IMR-90 (cell line): ENCODE data around the gene TSKS. TPM values are rescaled to one million over a fixed set of nuclear protein-coding genes. Genes with fewer than 3 reads are reported as not detected.

Experiments used
- ATAC-seq: fragments of 200-7000 bp; cut with Tn5 transposase; 2 replicates; pipeline ENCODE4 v1.9.1; 2020; ENCODE audit warnings: low read depth, mild to moderate bottlenecking, moderate library complexity
- BruUV-seq: library from RNA; stranded (reverse); fragments of 400-500 nt; replicated peaks from 2 replicates; lab custom pipeline; 2021; lab: Mats Ljungman, UMichigan
- CTCF ChIA-PET: fragments of 300-600 bp; formaldehyde crosslinking; extraction: SDS; loops from one replicate; lab custom pipeline; 2021; ENCODE audit warnings: antibody characterized with exemption; lab: Yijun Ruan, JAX
- POLR2A ChIA-PET: fragments of 300-600 bp; sonication (Branson Sonifier 250); formaldehyde crosslinking; loops from one replicate; lab custom pipeline; 2022; ENCODE audit warnings: antibody characterized with exemption; ENCODE audit not compliant: unreplicated experiment; lab: Charles Lee
- DNase-seq: peaks from one replicate; pipeline ENCODE4 v3.0.0; 2013
- H2AFZ ChIP-seq: replicated peaks from 2 replicates; pipeline ENCODE3; 2013; ENCODE audit warnings: low read length, mild to moderate bottlenecking; ENCODE audit not compliant: poor library complexity
- H2AK5ac ChIP-seq: 2 replicates; pipeline ENCODE4 v1.6.1; 2013; ENCODE audit warnings: low read depth, low read length, inconsistent platforms
- H2AK9ac ChIP-seq: replicated peaks from 2 replicates; pipeline ENCODE3; 2013; ENCODE audit warnings: mild to moderate bottlenecking, low read depth, low read length, moderate library complexity; ENCODE audit not compliant: poor library complexity
- H2BK120ac ChIP-seq: 2 replicates; pipeline ENCODE4 v1.6.1; 2013; ENCODE audit warnings: low read depth, low read length, inconsistent platforms
- H2BK15ac ChIP-seq: 3 replicates; pipeline ENCODE4 v1.6.1; 2013; ENCODE audit warnings: low read depth, low read length, inconsistent platforms
- H2BK20ac ChIP-seq: 2 replicates; pipeline ENCODE4 v1.6.1; 2013; ENCODE audit warnings: low read depth, mild to moderate bottlenecking, inconsistent platforms, low read length, moderate library complexity
- H2BK5ac ChIP-seq: 2 replicates; pipeline ENCODE4 v1.6.1; 2013; ENCODE audit warnings: mild to moderate bottlenecking, low read depth, low read length, inconsistent platforms; ENCODE audit not compliant: poor library complexity, severe bottlenecking
- H3K14ac ChIP-seq: replicated peaks from 2 replicates; pipeline ENCODE4 v1.6.1; 2013; ENCODE audit warnings: low read depth, low read length, inconsistent platforms
- H3K18ac ChIP-seq: 2 replicates; pipeline ENCODE4 v1.6.1; 2013; ENCODE audit warnings: low read depth, low read length, control low read depth
- H3K23ac ChIP-seq: 2 replicates; pipeline ENCODE4 v1.6.1; 2013; ENCODE audit warnings: low read depth, low read length, inconsistent platforms
- H3K27ac ChIP-seq: 2 replicates; pipeline ENCODE4 v1.5.1; 2013; ENCODE audit warnings: mild to moderate bottlenecking, control low read depth, low read length; ENCODE audit not compliant: insufficient read depth
- H3K27me3 ChIP-seq: 2 replicates; pipeline ENCODE4 v1.6.1; 2013; ENCODE audit warnings: low read length; ENCODE audit not compliant: control insufficient read depth, insufficient read depth
- H3K36me3 ChIP-seq: 2 replicates; pipeline ENCODE4 v1.6.1; 2013; ENCODE audit warnings: low read length, mixed read lengths; ENCODE audit not compliant: control insufficient read depth, insufficient read depth
- H3K4ac ChIP-seq: 2 replicates; pipeline ENCODE4 v1.6.1; 2013; ENCODE audit warnings: low read depth, low read length, inconsistent platforms
- H3K4me1 ChIP-seq: 2 replicates; pipeline ENCODE4 v1.6.1; 2013; ENCODE audit warnings: low read length, mixed read lengths; ENCODE audit not compliant: control insufficient read depth, insufficient read depth
- H3K4me2 ChIP-seq: 2 replicates; pipeline ENCODE4 v1.6.1; 2013; ENCODE audit warnings: low read depth, mild to moderate bottlenecking, control low read depth, low read length, moderate library complexity
- H3K4me3 ChIP-seq: 2 replicates; pipeline ENCODE4 v1.5.1; 2013; ENCODE audit warnings: low read depth, mild to moderate bottlenecking, control low read depth, low read length, moderate library complexity; ENCODE audit not compliant: insufficient read depth
- H3K56ac ChIP-seq: 2 replicates; pipeline ENCODE4 v1.6.1; 2013; ENCODE audit warnings: low read length, inconsistent platforms; ENCODE audit not compliant: insufficient read depth; ENCODE audit errors: extremely low read depth
- H3K79me1 ChIP-seq, 2 experiments: 2 replicates each; pipeline ENCODE4 v1.6.1; 2013; ENCODE audit warnings: low read length in 2 of 2, inconsistent platforms in 1 of 2, low read depth in 1 of 2
- H3K9ac ChIP-seq: 2 replicates; pipeline ENCODE4 v1.6.1; 2013; ENCODE audit warnings: low read depth, low read length, control low read depth
- H3K9me1 ChIP-seq: 2 replicates; pipeline ENCODE4 v1.6.1; 2013; ENCODE audit warnings: low read length, inconsistent platforms; ENCODE audit not compliant: insufficient read depth
- H3K9me3 ChIP-seq: 2 replicates; pipeline ENCODE4 v1.6.1; 2013; ENCODE audit warnings: low read length; ENCODE audit not compliant: control insufficient read depth, insufficient read depth
- H4K20me1 ChIP-seq: 2 replicates; pipeline ENCODE4 v1.6.1; 2013; ENCODE audit warnings: low read length, inconsistent platforms; ENCODE audit not compliant: insufficient read depth
- H4K5ac ChIP-seq: 2 replicates; pipeline ENCODE4 v1.6.1; 2013; ENCODE audit warnings: mild to moderate bottlenecking, low read depth, low read length, control low read depth
- H4K8ac ChIP-seq, 2 experiments: 2 replicates each; pipeline ENCODE4 v1.6.1; 2013; ENCODE audit warnings: low read depth in 2 of 2, low read length in 2 of 2, control low read depth in 1 of 2, inconsistent platforms in 1 of 2
- H4K91ac ChIP-seq: 2 replicates; pipeline ENCODE4 v1.6.1; 2013; ENCODE audit warnings: low read depth, low read length, inconsistent platforms; ENCODE audit not compliant: insufficient read depth
- CEBPB ChIP-seq: IDR thresholded peaks from 2 replicates; pipeline ENCODE4 v1.6.1; 2012; ENCODE audit warnings: low read depth, low read length, improper control_type of control experiment
- NFE2L2 ChIP-seq: fragments of 150-350 bp; IDR thresholded peaks from 2 replicates; pipeline ENCODE4 v1.6.1; 2016; ENCODE audit warnings: low read depth, mild to moderate bottlenecking, low read length
- POLR2A ChIP-seq: IDR thresholded peaks from 2 replicates; pipeline ENCODE4 v1.6.1; 2012; ENCODE audit warnings: mild to moderate bottlenecking, low read depth, low read length
- RCOR1 ChIP-seq: IDR thresholded peaks from 2 replicates; pipeline ENCODE4 v1.6.1; 2012; ENCODE audit warnings: mild to moderate bottlenecking, low read length, improper control_type of control experiment; ENCODE audit not compliant: insufficient replicate concordance
- WGBS, 2 experiments: methylation state at CpG; one replicate each; pipeline versions ENCODE4 v1.1.5 to v1.1.7; 2013; ENCODE audit warnings: missing lambda C conversion rate in 2 of 2; ENCODE audit not compliant: insufficient read length in 1 of 2; ENCODE audit errors: extremely low coverage in 2 of 2; 5-methylcytosine and 5-hydroxymethylcytosine counted together
- dilution Hi-C: fragments of 300-500 bp; cut with HindIII; formaldehyde crosslinking; loops from one replicate; pipeline ENCODE4 v1.14.3; 2018; ENCODE audit warnings: low sequenced_read_pairs; ENCODE audit not compliant: unreplicated experiment
- in situ Hi-C: fragments of 300-500 bp; cut with MboI; formaldehyde crosslinking; loops from 3 replicates; pipeline ENCODE4 v1.14.3; 2019; ENCODE audit warnings: low sequenced_read_pairs, inconsistent platforms, mixed read lengths
- intact Hi-C: fragments of 100-400 bp; cut with micrococcal nuclease; formaldehyde crosslinking; loops from 2 replicates; pipeline ENCODE4 v1.10.0; 2022
- polyA plus RNA-seq, 3 experiments: library from polyadenylated mRNA; depleted of rRNA; stranded (reverse); fragments of >200 nt; gene quantifications; 2 replicates each; pipeline ENCODE4 v1.2.3, GENCODE V29; 2012; ENCODE audit warnings: low replicate concordance in 1 of 3
- total RNA-seq: library from RNA; depleted of rRNA; stranded (reverse); fragments of >200 nt; gene quantifications from 2 replicates; pipeline ENCODE4 v1.2.3, GENCODE V29; 2012
- TF ChIP-seq, protein P1 (sequence below): fragments of 150-350 bp; IDR thresholded peaks from 2 replicates; pipeline ENCODE4 v1.6.1; 2017; ENCODE audit warnings: mild to moderate bottlenecking, antibody characterized with exemption, low read length, low read depth

TSKS gene
- total and polyA plus RNA-seq, 2 of the 4 experiments (the other 2 are of a cell fraction) = not detected

DNA sequence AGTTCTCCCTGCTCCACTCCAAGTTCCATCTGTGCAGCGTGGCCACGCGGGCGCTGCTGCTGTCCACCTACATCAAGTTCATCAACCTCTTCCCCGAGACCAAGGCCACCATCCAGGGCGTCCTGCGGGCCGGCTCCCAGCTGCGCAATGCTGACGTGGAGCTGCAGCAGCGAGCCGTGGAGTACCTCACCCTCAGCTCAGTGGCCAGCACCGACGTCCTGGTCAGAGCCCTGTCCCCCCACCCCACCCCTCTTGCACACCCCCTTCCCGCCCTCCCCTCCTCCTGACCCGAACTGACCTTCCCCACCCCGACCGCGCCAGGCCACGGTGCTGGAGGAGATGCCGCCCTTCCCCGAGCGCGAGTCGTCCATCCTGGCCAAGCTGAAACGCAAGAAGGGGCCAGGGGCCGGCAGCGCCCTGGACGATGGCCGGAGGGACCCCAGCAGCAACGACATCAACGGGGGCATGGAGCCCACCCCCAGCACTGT is 38.3 kb upstream of the TSKS start (continued):
- TF ChIP-seq, protein P1, sequence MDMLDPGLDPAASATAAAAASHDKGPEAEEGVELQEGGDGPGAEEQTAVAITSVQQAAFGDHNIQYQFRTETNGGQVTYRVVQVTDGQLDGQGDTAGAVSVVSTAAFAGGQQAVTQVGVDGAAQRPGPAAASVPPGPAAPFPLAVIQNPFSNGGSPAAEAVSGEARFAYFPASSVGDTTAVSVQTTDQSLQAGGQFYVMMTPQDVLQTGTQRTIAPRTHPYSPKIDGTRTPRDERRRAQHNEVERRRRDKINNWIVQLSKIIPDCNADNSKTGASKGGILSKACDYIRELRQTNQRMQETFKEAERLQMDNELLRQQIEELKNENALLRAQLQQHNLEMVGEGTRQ = no peak
- TF ChIP-seq NFE2L2 (no peak), POLR2A (no peak)

DNA sequence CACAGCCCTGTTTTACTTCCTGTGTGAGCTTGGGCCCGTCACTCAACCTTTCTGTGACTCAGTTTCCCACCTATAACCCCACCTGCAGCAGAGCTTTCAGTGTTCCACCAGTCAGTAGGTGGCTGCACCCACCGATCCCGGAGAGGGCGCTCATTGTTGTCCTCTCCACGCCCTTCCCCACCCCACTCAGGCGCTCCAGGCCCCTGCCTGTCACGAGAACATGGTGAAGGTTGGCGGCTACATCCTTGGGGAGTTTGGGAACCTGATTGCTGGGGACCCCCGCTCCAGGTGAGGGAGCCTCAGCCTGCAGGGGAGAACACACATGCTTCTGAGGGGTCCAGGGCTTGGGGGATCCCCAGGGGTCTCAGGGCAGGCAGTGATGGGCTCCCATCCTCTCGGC is 37.7 kb upstream of the TSKS start:
- in situ Hi-C loops = no loop called here
- Histone ChIP-seq H4K8ac (no peak overlapping the region), H3K9ac (no peak overlapping the region), H3K14ac (no peak overlapping the region), H2AK5ac (no peak overlapping the region), H2AFZ (no peak overlapping the region), H3K4me2 (no peak overlapping the region), H3K56ac (no peak overlapping the region), H3K23ac (no peak overlapping the region), H3K4me1 (no peaks in the 10 kb centered on the region; the same call in 1 of the 2 replicates), H3K18ac (no peak overlapping the region), H4K5ac (no peak overlapping the region), H3K4me3 (no peak overlapping the region), H2BK120ac (no peak overlapping the region), H2BK15ac (no peak overlapping the region), H2BK20ac (no peak overlapping the region), H3K4ac (no peak overlapping the region), H2AK9ac (peak overlapping the region; percentile 84), H2BK5ac (no peak overlapping the region), H3K27ac (no peak overlapping the region), H3K36me3 (peaks cover 67% of the 10 kb centered on the region), H3K79me1 (peaks cover 8 to 27% of the 10 kb centered on the region in 2 experiments; a peak in 3 of 4 replicates), H4K20me1 (peaks cover 14% of the 10 kb centered on the region), H3K27me3 (no peaks in the 10 kb centered on the region), H3K9me3 (no peaks in the 10 kb centered on the region), H3K9me1 (0 out of 2 replicates have a peak, but pooled peaks cover 4% of the 10 kb centered on the region), H4K91ac (no peak overlapping the region)
- intact Hi-C loops = loop anchor here (5.0 kb wide), 1 partner anchor 108 kb away; the partner anchor contains the start of gene CPT1C
- ATAC-seq = no peak
- no peak for TF ChIP-seq CEBPB
- no peak for TF ChIP-seq RCOR1
- no peak for TF ChIP-seq NFE2L2
- dilution Hi-C loops = no loop called here
- DNase-seq = no peak
- BruUV-seq = no TSS peak
- ChIA-PET CTCF (no interaction called here), POLR2A (no interaction called here)
- 80% methylated on average over 1 of the region's 10 CpGs; no CpG with 5 or more reads in 1 of the 2 experiments for WGBS, 2 experiments
